HG02973 (cell line): Measurements from ENCODE around the gene LARP1B.
A peak's percentile ranks its signal among the peaks of the same experiment; 100 is the strongest.
"Not testable (repeated sequence)": the region's sequence is repeated elsewhere in the genome, so short reads cannot be mapped to it uniquely, and the experiment has no call there.

Source experiments
- ATAC-seq: cut with Tn5 transposase; IDR thresholded peaks from one replicate; pipeline ENCODE4 v1.9.1; 2021; ENCODE audit warnings: moderate library complexity; ENCODE audit not compliant: unreplicated experiment

The LARP1B gene

DNA sequence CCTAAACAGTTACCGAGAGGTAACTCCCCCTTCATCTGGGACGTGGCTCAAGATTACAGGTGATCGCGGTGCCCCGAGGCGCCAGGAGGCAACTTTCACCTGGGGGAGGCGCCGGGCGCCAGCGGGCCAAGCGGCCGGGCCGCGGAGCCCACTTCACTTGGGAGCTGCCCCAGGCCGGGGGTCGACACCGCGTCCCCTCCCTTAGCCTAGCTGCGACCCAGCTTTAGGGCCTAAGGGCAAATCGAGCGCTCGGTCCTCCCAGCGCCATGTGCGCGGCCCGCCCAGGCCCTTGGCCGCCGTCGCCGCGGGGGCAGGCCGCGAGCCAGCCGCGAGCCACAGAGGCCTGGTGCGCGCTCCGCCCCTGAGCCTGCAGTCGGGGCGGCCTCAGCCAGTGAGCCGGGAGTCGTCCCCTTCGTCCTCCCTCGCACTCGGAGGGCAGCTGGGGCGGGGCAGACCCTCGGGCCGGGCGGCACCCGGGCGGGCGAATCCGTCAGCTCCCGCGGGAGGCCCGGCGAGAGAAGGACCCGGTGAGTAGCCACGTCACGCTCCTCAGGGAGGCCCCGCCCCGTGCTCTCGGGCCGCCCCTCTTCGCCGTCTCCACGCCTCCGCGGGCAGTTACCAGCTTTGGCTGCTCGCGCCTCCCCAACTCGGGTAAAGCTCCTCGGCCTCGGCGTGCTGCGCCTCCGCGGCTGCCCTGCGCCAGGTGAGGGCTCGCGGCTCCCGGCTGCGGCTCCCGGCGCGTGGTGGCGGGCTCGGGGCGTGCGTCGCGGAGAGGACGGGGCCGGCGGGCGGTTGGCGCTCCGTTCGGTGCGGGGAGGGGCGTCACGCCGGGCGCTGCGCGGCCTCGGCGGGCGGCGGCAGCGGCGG is at the start of gene LARP1B:
Gene LARP1B (plus strand): TSS at position 614 of the 867 bp plus-strand sequence. CDS start 13,640 bp downstream, outside the sequence.
- peak; percentile 90 for ATAC-seq

DNA sequence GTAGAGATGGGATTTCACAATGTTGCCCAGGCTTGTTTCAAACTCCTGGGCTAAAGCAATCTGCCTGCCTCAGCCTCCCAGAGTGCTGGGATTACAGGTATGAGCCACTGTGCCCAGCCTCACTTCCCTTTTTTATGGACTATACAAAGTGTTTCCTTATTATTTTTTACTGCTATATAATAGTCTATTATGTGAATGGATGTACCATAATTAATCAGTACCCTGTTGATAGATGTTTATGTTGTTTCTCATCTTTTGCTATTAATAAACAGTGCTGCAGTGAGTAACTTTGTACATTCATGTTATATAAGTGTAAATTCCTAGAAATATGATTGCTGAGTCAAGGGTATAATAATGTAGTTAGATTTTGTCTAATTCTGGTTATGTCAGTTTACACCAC is 35.8 kb upstream of the LARP1B start:
- no peak for ATAC-seq

DNA sequence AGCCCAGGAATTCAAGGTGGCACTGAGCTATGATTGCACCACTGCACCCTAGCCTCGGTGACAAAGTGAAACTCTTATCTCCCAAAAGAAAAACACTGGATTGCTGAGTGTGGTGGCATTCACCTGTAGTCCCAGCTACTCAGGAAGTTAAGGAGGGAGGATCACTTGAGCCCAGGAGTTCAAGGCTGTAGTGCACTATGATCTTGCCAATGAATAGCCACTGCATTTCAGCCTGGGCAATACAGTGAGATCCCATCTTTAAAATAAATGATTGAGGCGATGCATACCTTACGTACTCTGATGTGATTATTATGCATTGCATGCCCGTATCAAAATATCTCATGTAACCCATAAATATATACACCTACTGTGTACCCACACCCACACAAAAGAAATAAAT is 31.2 kb upstream of the LARP1B start:
- no peak for ATAC-seq

DNA sequence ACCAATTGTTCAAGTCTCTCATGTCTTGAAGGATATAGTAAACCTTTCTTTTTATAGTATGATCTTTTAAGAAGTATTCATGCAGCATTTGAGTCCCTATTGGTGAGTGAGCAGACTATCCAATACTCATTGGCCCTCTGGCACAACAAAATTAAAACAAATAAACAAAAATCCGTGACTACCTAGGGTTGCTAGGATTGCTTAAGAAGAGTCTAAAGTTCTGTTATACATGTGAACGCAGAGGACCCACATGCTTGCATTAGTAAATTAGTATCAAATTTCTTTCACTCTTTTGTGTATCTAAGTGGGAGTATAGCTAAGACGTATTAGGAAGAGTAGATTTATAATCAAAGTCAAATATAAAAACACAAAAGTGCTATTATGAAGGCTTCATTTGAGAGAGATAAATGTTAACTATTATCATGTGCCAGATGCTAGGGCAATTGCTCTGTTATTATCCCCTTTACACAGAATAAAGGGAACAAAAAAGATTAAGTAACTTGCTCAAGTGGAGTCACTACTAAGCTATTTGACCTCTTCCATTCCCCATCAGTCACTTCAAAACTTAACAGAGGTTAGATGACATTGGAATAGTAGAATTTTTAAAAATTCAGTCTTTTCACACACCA is 29.2 kb upstream of the LARP1B start:
- ATAC-seq: no peak

DNA sequence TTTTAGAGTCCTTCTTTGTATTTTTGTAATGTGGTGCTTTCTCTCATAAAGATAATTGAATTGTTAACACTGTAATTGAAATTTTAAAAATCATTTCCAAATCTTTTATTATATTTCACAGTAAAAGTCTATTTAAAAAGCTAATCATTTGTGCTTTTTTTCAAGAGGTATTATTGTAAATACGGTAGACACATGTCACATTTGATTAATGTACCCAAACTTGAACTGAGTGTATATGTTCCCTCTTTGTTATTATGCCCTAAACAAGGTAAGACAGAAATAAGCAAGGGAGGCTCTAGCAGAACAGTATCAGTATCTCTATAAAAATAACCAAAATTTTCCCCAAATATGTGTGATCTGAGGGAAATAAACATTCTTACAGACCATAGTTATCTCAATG is 21.5 kb upstream of the LARP1B start:
- no peak for ATAC-seq

DNA sequence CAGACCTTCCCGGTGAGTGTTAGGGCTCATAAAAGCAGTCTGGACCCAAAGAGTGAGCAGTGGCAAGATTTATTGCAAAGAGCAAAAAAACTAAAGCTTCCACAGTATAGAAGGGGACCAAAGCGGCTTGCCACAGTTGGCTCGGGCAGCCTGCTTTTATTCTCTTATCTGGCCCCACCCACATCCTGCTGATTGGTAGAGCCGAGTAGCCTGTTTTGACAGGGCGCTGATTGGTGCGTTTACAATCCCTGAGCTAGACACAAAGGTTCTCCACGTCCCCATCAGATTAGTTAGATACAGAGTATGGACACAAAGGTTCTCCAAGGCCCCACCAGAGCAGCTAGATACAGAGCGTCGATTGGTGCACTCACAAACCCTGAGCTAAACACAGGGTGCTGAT is 14.1 kb upstream of the LARP1B start:
- ATAC-seq: not testable (repeated sequence)

DNA sequence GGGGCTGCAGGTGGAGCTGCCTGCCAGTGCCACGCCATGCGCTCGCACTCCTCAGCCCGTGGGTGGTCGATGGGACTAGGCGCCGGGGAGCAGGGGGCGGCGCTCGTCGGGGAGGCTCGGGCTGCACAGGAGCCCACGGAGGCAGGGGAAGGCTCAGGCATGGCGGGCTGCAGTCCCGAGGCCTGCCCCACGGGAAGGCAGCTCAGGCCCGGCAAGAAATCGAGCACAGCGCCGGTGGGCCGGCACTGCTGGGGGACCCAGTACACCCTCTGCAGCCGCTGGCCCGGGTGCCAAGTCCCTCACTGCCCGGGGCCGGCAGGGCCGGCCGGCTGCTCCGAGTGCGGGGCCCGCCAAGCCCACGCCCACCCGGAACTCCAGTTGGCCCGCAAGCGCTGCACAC is 13.6 kb upstream of the LARP1B start:
- ATAC-seq: not testable (repeated sequence)

DNA sequence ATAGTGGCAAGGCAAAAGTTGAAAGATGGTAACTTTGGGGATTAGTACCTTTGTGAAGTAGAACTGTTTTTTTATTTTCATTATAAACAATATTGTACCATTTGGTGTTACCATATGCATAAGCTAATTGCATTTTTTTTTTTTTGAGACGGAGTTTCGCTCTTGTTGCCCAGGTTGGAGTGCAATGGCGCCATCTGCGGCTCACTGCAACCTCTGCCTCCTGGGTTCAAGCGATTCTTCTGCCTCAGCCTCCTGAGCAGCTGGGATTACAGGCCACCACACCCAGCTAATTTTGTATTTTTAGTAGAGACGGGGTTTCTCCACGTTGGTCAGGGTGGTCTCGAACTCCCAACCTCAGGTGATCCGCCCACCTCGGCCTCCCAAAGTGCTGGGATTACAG is 9.9 kb upstream of the LARP1B start:
- not testable (repeated sequence) for ATAC-seq

DNA sequence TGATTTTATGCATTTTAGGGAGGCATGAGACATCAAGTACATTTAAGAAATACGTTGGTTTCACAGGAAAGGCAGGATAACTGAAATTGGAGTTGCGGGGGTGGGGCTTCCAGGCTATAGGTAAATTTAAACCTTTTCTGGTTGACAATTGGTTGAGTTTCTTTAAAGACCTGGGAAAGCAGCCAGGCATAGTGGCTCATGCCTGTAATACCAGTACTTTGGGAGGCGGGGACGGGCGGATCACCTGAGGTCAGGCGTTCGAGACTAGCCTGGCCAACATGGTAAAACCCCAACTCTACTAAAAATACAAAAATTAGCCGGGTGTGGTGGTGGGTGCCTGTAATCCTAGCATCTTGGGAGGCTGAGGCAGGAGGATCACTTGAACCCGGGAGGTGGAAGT is 6.2 kb upstream of the LARP1B start:
- ATAC-seq: not testable (repeated sequence)

DNA sequence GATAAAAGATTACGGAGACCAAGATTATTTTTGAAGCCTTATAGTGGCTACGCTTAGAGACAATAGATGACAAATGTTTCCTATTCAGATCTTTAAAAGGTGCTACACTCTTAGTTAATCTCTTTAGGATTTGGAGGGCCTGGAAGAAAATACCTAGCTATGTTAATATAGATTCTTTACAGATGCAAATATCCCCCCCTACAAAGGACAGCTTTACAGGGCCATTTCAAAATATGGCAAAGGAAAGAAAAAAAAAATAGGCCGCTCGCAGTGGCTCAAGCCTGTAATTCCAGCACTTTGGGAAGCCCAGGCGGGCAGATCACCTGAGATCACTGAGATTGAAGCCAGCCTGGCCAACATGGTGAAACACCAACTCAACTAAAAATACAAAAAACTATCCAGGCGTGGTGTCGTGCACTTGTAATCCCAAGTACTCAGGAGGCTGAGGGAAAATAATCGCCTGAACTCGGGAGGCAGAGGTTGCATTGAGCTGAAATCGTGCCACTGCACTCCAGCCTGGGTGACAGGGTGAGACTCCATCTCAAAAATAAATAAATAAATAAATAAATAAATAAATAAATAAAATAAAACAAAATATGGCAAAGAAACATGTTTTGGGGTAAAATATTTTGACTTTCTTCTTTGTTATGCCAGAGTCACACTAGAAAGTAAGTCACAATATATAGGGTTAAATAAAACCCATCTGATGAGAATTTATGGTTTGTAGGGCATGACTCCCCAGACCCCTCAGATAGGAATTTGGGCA is 5.5 kb upstream of the LARP1B start:
- ATAC-seq: not testable (repeated sequence)

DNA sequence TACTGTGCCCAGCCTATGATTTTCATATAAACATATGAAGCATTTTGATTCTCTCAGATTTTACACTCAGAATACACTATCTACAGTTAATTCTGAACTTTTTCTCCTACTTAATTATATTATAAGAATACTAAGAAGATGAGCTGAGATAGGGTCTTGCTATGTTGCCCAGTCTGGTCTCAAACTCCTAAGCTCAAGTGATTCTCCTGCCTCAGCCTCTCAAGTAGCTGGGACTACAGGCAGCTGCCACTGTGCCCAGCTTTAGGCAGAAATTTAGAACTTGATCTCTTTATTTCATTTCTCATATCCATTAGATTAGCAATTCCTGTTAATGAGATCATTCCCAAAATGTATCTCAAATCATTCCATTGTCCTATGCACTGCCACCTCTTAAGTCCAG is 4.7 kb upstream of the LARP1B start:
- ATAC-seq: no peak

DNA sequence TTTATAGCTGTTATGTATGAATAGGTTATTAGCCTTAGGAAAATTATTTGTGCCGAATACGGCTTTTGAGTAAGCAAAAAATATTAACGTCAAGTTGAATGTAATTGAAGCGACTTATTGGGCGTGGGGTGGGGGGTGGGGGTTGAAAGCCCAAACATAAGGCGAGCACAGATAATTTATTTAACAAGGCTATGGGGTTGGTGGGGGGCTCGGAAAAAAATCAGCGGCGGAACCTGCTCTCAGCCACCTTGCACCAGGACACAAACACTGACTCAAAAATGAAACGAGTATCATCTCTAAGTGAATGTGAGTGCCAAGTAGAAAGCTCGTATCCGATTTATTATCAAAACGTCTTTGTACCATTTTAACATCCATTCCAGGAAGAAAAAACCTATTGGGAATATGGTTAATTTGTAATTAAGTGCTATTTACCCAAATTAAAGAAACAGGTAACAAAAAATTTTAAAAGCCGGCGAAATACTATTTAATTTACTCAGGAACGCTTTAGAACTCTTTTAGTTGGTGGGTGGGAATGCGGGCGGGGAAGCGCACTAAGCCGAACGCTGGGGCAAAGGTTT is 902 bp upstream of the LARP1B start:
- no peak for ATAC-seq

DNA sequence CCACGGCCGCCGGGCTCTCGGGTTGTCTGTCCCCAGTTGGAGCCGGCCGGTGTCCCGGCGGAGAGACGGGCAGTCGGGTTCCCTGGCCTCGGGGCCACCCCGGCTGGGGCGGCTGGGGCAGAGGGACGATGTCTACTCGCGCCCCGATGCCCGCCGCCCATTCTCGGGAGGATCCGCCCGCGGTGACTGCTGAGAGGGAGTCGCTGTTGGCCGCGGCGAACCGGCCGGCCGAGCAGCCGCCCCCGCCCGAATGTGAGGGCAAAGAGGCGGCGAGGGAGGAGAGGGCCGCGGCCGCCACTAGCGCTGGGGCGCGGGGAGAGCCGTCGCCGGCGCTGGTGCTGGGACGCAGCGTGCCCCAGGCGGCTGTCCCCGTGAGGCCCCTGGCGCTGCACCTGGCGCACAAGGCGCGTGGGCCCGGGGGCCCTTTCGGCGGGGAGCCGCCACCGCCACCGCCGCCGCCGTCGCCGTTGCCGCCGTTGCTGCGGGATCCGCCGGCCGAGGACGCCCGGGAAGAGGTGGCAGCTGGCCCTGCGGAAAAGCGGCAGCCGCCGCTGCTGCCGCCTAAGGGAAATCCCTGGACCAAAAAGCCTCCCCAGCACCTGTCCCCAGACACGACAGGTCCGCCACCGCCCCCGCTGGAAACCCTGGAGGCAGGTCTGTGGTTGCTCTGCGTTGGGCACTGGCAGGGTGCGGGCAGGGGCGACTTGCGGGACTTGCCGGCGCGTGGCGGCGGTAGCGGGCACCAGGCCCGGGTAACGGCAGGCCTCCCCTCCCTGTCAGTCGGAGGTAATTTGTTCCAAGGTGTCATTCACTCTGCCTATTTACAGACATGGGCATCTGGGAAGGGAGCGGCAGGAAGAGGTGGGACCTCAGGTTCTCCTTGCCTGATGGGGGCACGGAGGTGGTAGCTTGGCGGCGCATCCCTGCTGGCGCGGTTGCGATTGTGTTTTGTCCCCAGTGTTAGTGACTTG is 739 bp downstream of the LARP1B start:
- peak; percentile 37 for ATAC-seq

DNA sequence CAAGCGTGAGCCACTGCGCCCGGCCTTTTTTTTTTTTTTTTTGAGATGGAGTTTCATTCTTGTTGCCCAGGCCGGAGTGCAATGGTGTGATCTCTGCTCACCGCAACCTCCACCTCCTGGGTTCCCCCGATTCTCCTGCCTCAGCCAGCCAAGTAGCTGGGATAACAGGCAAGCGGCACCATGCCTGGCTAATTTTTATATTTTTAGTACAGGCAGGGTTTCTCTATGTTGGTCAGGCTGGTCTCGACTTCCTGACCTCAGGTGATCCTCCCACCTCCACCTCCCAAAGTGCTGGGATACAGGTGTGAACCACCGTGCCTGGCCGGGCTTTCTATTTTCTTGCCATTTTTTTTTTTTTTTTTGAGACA is 5.3 kb downstream of the LARP1B start:
- not testable (repeated sequence) for ATAC-seq

DNA sequence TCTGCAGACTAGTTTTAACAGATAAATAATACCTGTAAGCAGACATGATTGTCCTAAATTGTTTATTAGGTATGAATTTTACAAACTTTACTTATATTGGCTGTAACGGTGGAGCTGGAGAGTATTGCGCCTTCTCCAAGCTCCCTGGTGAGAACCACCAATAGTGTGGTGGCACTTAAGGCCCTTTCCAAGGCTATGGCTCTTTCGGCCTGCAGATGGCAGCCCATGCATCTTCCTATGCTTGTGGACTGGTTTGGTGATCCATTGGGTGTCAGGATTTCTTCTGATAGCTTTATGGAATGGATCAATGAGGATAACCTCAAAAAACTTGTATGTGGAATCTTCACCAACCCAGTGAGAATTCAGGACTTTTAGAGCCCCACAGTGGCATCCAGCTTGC is 7.8 kb downstream of the LARP1B start:
- no peak for ATAC-seq

DNA sequence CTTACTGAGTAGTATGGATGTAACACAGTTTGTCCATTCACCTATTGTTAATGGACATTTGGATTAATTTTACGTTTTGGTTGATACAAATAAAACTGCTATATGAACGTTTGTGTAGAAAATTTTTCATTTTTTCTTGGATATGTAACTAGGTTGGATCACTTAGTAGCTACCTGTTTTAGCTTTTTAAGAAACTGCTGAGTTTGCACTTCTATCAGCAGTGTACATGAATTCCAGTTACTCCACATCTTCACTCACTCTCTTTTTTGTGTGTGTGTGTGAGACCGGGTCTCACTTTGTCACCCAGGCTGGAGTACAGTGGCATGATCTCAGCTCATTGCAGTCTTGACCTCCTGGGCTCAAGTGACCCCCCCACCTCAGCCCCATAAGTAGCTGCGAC is 15.4 kb downstream of the LARP1B start:
- no peak for ATAC-seq

DNA sequence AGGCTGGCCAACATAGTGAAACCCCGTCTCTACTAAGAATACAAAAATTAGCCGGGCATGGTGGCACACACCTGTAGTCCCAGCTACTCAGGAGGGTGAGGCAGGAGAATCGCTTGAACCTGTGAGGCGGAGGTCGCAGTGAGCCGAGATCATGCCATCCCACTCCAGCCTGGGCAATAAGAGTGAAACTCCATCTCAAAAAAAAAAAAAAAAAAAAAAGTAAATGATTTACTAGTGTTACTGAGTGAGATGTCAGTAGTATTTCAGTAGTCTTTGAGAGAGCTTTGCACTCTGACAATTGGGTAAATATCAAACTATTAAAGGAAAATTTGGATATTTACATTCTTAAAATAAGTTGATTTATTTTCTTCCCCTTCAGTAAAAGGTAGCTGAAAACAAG is 34.2 kb downstream of the LARP1B start:
- not testable (repeated sequence) for ATAC-seq

DNA sequence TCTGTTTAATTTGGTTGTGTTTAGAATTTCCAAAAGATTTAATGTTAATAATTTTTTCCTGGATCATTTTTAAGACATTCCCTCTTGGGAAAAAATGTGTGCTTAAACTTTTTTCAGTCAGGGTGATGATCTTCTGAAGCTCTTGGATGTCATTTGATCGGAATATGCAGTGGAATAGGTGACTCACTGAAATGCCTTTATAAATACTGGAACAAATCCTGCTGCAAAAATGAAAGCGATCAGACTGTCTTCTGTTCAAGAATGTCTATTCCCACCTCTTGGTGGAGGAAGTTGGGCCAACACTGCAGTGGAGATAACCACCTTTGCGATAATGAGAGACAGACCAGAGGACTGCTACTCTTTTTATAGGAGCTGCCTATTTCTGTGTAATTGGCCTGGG is 46.7 kb downstream of the LARP1B start:
- ATAC-seq: no peak

DNA sequence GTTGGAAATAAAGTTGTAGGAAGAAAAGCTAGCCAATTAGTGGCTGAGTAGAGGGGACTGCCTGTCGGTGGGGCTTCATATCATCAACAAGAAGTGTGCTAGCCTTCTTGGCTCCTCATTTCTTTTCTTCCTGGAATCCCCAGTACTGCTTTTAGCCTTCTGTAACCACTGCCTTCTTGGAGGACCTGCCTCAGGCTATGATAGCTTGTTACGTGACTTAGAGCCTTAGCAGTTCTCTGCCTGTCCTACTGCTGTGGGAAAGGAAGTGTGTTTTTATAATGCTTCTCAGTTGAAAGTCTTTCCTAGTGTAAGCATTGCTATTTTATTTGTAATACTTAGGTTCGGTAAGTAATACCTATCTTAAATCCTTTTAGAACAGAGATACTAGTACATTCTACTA is 61.9 kb downstream of the LARP1B start:
- no peak for ATAC-seq

DNA sequence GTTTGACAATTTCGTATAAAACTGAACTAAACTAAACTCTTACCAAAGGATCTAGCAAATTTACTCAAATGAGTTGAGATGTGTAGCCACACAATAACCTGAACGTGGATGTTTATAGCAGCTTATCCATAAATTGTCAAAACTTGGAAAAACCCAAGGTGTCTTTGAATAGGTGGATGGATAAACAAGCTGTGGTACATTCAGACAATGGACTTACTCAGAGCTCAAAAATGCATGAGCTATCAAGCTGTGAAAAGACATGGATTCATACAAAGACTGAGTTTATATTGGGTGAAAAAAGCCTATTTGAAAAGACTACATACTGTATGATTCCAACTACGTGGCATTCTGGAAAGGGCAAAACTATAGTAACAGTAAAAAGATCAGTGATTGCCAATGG is 69.5 kb downstream of the LARP1B start:
- ATAC-seq: no peak
